HG03103 (cell line): ENCODE measurements around the gene SSH3.

ENCODE experiments used
- ATAC-seq: cut with Tn5 transposase; IDR thresholded peaks from one replicate; pipeline ENCODE4 v1.9.1; 2021; ENCODE audit warnings: low read depth; ENCODE audit not compliant: unreplicated experiment

The SSH3 gene

DNA sequence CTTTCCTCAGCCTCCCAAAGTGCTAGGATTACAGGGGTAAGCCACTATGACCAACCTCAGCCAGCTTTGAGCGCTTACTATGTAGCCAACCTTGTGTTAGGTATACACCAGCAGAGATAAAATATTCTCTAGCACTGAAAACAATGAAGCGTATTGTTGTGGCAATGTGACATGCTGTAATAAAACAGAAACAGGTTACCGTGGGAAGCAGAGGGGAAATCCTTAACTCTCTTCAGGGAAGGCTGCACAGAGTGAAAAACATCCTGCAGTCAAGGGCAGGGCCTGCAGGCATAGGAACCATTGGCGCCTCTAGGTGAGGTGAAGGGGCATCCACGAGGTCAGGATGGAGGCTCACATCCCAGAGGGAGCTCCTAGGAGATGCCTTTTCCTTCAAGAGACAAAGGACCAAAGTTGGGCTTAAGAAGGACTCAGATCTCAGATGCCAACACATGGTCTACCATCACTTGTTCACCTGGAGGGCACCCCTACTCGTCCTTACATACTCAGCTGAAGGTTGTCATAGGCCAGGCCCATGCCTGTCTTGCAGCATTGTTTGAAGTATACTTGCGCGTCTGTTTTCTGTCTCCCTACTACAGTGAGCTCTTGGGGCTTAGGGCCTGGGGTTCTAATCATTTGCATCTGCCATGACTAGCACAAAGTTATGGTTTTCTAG, 42.1 kb downstream of the SSH3 start:
- no peak for ATAC-seq

GRCh38 chr11:67345920-67346819, 42.8 kb downstream of the SSH3 start:
- no peak for ATAC-seq

- ATAC-seq, result no peak
These were observed 44.8 kb downstream of the SSH3 start for GRCh38 chr11:67347964-67348749.

DNA sequence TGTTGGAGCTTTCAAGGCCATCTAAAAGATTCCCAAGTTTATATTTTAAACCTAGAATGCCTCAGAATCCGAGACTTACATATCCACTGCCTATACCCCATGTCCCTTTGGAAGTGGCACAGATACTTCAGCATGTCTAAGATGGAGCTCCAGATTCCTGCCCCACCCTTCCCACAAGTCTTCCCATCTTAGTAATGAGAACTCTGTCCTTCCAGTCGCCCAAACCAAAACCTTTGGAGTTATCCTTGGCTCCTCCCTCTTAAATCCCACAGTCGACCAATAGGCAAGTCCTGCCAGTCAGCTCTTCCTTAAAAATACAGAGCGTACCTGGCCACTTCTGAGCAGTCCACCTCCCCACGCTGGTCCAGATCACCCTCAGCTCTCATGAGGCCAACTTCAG, 45.7 kb downstream of the SSH3 start:
- no peak for ATAC-seq

DNA sequence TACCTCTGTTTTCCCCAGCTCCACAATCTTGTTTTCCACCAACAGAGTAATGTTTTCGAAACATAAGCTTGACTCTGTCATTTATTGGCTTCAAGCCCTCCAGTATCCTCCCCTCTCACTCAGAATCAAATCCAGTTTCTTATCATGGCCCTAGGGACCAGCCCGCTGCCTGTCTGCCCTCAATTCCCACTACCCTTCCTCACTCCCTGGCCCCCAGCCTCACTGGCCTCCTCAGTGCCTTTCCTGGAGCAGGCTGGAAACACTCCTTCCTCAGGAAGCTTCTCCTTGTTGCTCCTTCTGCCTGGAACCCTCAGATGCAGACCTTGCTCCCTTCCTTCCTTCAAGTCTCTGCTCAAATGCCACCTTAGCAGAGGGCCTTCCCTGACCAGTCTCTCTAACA, 46.1 kb downstream of the SSH3 start:
- no peak for ATAC-seq

GRCh38 chr11:67349928-67350465, 46.7 kb downstream of the SSH3 start:
- no peak for ATAC-seq

- no peak for ATAC-seq
These were observed 48.1 kb downstream of the SSH3 start for GRCh38 chr11:67351275-67352005.

- no peak for ATAC-seq
These were observed 49.4 kb downstream of the SSH3 start for GRCh38 chr11:67352546-67353316.

DNA sequence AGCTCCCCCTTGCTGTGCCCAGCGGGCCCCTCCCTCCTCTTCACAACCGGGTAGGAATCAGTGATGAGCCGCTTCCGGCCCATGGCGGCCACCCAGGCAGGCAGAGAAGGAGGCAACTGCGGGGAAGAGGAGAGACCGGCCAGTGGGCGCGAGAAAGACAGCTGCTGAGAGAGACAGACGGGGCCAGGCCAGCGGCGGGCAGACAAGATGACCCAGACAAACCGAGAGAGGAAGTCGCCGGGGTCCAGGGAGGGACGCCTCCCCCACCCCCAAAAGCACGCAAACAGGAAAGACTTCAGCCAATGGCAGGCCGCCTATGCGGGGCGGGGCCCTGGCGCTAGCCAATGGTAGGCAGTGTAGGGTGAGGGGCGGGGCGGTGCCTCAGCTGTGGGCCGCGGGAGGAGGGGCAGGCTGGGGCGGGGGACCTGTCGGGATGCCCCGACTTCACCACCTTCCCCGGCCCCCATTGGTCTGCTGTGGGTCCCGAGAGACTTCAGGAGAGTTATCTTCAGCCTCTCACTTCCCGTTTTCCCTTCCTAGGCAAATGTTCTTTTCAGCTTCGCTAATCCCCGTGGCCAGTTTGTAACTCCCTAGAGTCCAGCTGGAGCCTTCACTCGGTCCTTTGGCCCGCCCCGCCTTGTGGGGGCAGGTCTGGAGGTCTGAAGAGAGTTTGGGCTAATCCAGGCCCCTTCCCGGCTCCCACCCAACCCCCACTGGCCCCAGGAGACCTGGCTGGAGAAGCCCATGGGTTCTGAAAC, 50.2 kb downstream of the SSH3 start, which contains the start of gene POLD4:
POLD4 (minus strand) TSS at position 230 of the 758 bp plus-strand sequence; CDS start at position 83, 147 bp downstream.
- ATAC-seq, result peak; percentile 66

DNA sequence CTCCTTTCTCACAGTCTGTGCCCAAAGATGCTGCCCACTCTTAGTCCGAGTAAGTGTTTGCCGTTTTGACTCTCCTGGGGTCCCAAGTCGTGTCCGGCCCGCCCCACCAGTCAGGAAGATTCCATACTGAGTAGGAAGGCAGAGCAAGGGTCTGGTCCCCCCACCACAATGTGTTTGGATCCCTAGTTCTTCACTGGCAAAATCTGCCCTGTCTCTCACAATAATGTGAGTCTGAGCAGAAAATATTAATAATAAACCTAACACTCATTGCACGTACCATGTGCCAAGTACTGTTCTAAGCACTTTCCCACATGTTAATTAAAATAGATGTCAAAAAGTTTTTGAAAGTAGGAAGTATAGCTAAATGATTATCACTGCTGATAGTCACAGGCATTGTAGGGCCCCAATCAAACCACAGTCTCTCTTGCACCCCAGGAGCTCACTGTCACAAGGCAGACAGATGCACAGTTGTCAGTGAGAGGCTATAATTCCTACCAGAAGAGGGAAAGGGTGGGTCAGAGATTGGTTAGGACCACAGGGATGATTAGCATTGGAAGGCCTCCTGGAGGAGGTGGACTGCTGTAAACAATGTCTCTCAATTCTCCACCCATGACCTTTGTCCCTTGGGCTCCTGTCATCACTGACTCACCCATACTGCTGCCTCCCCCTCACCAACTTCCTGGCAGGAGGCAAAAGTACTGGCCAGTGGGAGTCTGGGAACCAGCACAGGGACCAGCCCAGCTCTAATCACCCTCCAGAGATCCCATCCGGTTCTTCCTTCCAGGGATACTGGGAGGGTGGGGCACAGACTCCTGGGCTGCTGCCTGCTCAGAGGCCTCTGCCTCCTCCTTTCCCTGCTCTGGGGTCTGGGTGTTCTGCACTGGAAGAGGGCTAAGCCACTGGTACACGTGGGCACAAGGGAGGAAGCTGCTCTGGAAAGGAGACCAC, 51.0 kb downstream of the SSH3 start:
- no peak for ATAC-seq

- ATAC-seq, result no peak
These were observed 51.9 kb downstream of the SSH3 start for GRCh38 chr11:67355023-67355793.

GRCh38 chr11:67355794-67356386, 52.6 kb downstream of the SSH3 start:
- no peak for ATAC-seq

DNA sequence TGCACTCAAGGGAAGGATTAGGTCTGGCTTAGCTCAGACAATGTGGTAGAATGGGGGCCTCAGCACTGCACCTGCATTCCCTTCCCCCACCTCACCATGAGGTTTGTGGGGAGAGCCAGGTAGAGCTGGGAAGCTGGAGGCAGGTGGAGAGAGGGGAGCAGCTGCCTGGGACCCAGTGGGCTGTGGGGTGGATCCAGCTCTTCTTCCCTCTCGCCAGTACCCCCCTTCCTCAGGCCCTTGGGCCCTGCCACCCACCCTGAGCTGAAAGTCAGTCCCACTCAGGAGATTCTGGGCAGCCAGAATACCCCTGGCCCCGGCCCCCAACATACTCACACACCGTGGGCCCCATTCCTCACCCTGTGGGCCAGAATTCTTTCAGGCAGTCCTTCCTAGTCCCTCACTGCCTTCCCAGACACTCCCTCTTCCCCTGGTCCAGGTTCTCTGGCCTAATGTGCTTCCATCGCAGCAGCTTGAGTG, 53.1 kb downstream of the SSH3 start:
- no peak for ATAC-seq

DNA sequence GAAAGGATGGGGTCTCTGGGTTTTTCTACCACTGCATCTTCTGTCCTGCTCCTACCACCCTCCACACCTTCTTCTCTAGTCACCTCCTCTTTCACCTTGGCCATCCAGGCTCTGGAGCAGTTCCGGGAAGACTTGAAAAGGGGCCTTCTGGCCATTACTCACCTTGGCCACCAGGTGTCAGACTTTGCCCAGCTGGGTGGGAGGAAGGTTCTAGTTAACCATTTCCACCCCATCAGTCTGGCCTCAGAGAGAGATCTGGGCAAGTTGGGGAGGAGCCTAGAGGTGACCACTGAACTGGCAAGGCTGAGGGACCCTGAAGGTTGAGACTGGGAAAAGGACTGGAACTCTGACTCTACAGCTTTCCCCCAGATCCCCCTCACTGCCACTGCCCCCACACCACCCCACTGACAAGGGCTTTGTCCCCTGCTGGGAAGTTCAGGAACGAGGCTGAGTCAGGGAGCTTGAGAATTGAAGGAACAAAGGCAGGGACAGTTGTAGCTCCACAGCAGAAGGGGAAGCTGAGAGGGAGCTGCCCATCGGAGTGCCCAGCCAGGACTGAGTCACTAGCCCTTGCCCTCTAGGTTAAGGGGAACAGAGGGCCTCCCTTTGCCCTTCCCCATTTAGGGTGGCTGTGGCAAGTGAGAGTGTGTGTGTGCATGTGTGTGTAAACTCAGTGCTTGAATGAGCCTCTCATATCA, 53.7 kb downstream of the SSH3 start:
- no peak for ATAC-seq

- no peak for ATAC-seq
These were observed 54.7 kb downstream of the SSH3 start for GRCh38 chr11:67357831-67358670.
